H1 (cell line): ENCODE data around the gene NFATC1. TPM values are rescaled to one million over a fixed set of nuclear protein-coding genes. Genes with fewer than 3 reads are reported as not detected.

Source experiments
- CBX8 ChIP-seq: fragments of 300-800, 300-1000 bp; sonication (generic); IDR thresholded peaks from 2 replicates; pipeline ENCODE4 v1.7.1; 2016; ENCODE audit warnings: low read depth, low read length, borderline replicate concordance
- KDM5A ChIP-seq: fragments of 200-600 bp; IDR thresholded peaks from 2 replicates; pipeline ENCODE4 v1.7.1; 2012; ENCODE audit warnings: mild to moderate bottlenecking, low read length, inconsistent platforms, mixed read lengths
- NANOG ChIP-seq: IDR thresholded peaks from 2 replicates; pipeline ENCODE4 v1.6.1; 2011; ENCODE audit warnings: low read length, low read depth, mild to moderate bottlenecking, inconsistent platforms; ENCODE audit not compliant: insufficient read depth, poor library complexity, severe bottlenecking
- TCF12 ChIP-seq: IDR thresholded peaks from 2 replicates; pipeline ENCODE4 v1.6.1; 2011; ENCODE audit warnings: low read depth, mild to moderate bottlenecking, low read length
- polyA plus RNA-seq, 7 experiments: library from polyadenylated mRNA; depleted of rRNA in 3 of 7; stranded (reverse) in 5 of 7; unstranded in 2 of 7; fragments of >200 nt in 5 of 7; fragments of 200-250 nt in 2 of 7; gene quantifications; 1 replicate in 5 of 7; 2 replicates in 1 of 7; 4 replicates in 1 of 7; pipeline versions ENCODE4 v1.2.1 to v1.2.3, GENCODE V29; 2011 to 2013; ENCODE audit warnings: missing spikeins in 2 of 7, mixed read lengths in 2 of 7
- total RNA-seq: library from RNA; stranded (reverse); fragmentation: NEBNext Ultra II Directional; extraction: Animal tissue kit (Norgen Biotek cat#: 25700); gene quantifications from 2 replicates; pipeline ENCODE4 v1.2.1, GENCODE V29; 2021

NFATC1 gene
- total and polyA plus RNA-seq, 2 of the 8 experiments (the other 6 are each of a cell fraction or from before 2014, with no cell fraction given) = 2.0 to 6.6 TPM

- TF ChIP-seq TCF12 (no peak), CBX8 (no peak), KDM5A (no peak), NANOG (no peak)
Measured at GRCh38 chr18:79529991-79530390, 134.3 kb downstream of the NFATC1 start (continued).
